Endothelial cell of umbilical vein (primary cell): ENCODE measurements around the gene NDUFA11.

Experiments used
- EZH2 ChIP-seq: IDR thresholded peaks from 2 replicates; pipeline ENCODE4 v1.6.1; 2012; ENCODE audit warnings: borderline replicate concordance, low read depth, mild to moderate bottlenecking, moderate library complexity, low read length, inconsistent platforms; ENCODE audit not compliant: severe bottlenecking
- GATA2 ChIP-seq: IDR thresholded peaks from 2 replicates; pipeline ENCODE4 v1.7.0; 2011; ENCODE audit warnings: low read depth, mild to moderate bottlenecking, moderate library complexity, mixed read lengths, low read length; ENCODE audit not compliant: insufficient read length, insufficient read depth
- POLR2A ChIP-seq: IDR thresholded peaks from 2 replicates; pipeline ENCODE4 v1.6.1; 2012; ENCODE audit warnings: low read depth, mild to moderate bottlenecking, control low read depth, low read length
- POLR2AphosphoS5 ChIP-seq: IDR thresholded peaks from 2 replicates; pipeline ENCODE4 v1.6.1; 2012; ENCODE audit warnings: low read depth, mild to moderate bottlenecking, control low read depth, low read length, moderate library complexity; ENCODE audit not compliant: insufficient read depth
- TF ChIP-seq, protein P1 (sequence below), 2 donors: IDR thresholded peaks; 1 replicate in 1 of 2; 2 replicates in 1 of 2; pipeline ENCODE4 v1.5.1; 2011; ENCODE audit warnings: low read length in 2 of 2, mild to moderate bottlenecking in 2 of 2, moderate library complexity in 2 of 2, control low read depth in 1 of 2, inconsistent platforms in 1 of 2, low read depth in 1 of 2; ENCODE audit not compliant: insufficient read depth in 1 of 2; ENCODE audit errors: extremely low read depth in 1 of 2
- TF ChIP-seq, protein P2 (sequence below): IDR thresholded peaks from 2 replicates; pipeline ENCODE4 v1.6.1; 2011; ENCODE audit not compliant: insufficient read depth, insufficient read length

DNA sequence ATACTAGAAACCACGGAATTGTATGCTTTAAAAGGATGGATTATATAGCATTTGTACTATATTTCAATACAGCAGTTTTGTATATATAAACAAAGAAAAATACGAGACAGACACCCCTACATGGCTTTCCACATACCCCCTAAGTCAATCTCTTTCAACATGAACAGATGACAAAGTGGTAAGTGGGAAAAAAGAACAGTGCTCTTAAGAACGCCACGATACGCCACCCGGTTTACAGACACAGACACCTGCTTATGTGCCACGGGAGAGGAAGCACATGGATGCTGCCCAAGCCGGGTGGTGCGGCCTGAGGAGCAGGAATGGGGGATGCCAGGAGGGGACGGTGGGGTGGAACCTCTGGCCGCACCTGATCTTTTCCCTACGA is 18.6 kb upstream of the NDUFA11 start:
- TF ChIP-seq, protein P1, sequence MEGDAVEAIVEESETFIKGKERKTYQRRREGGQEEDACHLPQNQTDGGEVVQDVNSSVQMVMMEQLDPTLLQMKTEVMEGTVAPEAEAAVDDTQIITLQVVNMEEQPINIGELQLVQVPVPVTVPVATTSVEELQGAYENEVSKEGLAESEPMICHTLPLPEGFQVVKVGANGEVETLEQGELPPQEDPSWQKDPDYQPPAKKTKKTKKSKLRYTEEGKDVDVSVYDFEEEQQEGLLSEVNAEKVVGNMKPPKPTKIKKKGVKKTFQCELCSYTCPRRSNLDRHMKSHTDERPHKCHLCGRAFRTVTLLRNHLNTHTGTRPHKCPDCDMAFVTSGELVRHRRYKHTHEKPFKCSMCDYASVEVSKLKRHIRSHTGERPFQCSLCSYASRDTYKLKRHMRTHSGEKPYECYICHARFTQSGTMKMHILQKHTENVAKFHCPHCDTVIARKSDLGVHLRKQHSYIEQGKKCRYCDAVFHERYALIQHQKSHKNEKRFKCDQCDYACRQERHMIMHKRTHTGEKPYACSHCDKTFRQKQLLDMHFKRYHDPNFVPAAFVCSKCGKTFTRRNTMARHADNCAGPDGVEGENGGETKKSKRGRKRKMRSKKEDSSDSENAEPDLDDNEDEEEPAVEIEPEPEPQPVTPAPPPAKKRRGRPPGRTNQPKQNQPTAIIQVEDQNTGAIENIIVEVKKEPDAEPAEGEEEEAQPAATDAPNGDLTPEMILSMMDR (IDR thresholded peaks at IDR 0.05; ENCODE audit: extremely low read depth in 1 of 2, insufficient read depth in 1 of 2, low read depth in 1 of 2, low read length in 2 of 2), result no peak
- no peak for TF ChIP-seq POLR2A
- TF ChIP-seq GATA2, result no peak
- TF ChIP-seq POLR2AphosphoS5, result no peak
- no peak for TF ChIP-seq EZH2
- TF ChIP-seq, protein P2, sequence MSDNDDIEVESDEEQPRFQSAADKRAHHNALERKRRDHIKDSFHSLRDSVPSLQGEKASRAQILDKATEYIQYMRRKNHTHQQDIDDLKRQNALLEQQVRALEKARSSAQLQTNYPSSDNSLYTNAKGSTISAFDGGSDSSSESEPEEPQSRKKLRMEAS, result no peak
